ENCODE data around the gene TADA2A. TPM values are rescaled to one million over a fixed set of nuclear protein-coding genes. Genes with fewer than 3 reads are reported as not detected.

The TADA2A gene
- total and polyA plus RNA-seq, 2 of the 8 experiments (the other 6 are each of a cell fraction or from before 2014, with no cell fraction given), result 8.4 to 18.5 TPM

DNA sequence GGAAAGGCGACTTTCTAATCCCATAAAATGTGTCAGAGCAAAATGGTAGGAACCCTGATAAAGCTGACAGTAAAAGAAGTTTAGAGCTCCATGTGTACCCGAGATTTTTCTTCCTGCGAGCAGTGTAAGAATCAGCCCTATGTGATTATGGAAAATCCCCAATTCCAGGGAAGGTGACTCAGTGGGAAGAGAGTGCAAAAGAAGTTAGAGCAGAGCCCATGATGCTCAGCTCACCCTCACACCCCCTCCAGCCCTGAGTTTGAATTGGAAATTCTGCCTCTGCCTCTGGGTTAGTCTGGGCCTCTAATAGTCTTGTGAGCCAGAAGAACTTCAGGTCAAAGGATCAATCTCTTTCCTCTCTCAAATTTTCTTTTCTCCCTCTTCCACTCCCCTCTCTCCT lies 18.4 kb upstream of the TADA2A start:
- no peak overlapping the region for H3K23ac ChIP-seq (ENCODE audit: insufficient read length)
- WGBS, 2 experiments (ENCODE audit: extremely low coverage in 1 of 2, insufficient coverage in 1 of 2, insufficient read length in 1 of 2, insufficient replicate concordance in 2 of 2, low coverage in 1 of 2, low lambda C conversion rate in 2 of 2, missing lambda C conversion rate in 1 of 2), result 90% methylated on average over 3 of the region's 3 CpGs; no CpG with 5 or more reads in 1 of the 2 experiments
- no peak overlapping the region for H3K9ac ChIP-seq (replicated peaks in 1 of 4; ENCODE audit: extremely low read depth in 1 of 4, low read depth in 3 of 4, low read length in 3 of 4)
- no peak overlapping the region for H3K4me3 ChIP-seq (ENCODE audit: extremely low read depth in 1 of 4, insufficient read depth in 2 of 4, low read depth in 3 of 4, low read length in 4 of 4)
- H3K14ac ChIP-seq (ENCODE audit: insufficient read length), result no peak overlapping the region
- no peak overlapping the region for H2BK120ac ChIP-seq (replicated peaks; ENCODE audit: low read depth, low read length)
- no peaks in the 10 kb centered on the region for H3K4me1 ChIP-seq (replicated peaks in 1 of 4; ENCODE audit: control insufficient read depth in 3 of 4, insufficient read depth in 4 of 4, low read length in 3 of 4)
- H3K9me3 ChIP-seq (ENCODE audit: insufficient read depth in 2 of 2, low read depth in 1 of 2, low read length in 1 of 2), result no peaks in the 10 kb centered on the region
- FAIRE-seq, result no peak
- H3K79me1 ChIP-seq (ENCODE audit: low read depth, low read length), result no peaks in the 10 kb centered on the region
- H2BK20ac ChIP-seq (ENCODE audit: low read length), result no peak overlapping the region
- H3K36me3 ChIP-seq (ENCODE audit: control insufficient read depth in 2 of 4, insufficient read depth in 4 of 4, low read length in 3 of 4), result no peaks in the 10 kb centered on the region
- H3K18ac ChIP-seq (ENCODE audit: extremely low read depth, low read length), result no peak overlapping the region
- no peak overlapping the region for H3K27ac ChIP-seq (ENCODE audit: low read depth, low read length)
- no peak overlapping the region for H3K4me2 ChIP-seq (ENCODE audit: insufficient read depth in 1 of 2, low read depth in 2 of 2, low read length in 2 of 2)
- H3K56ac ChIP-seq (replicated peaks; ENCODE audit: insufficient read length, low read depth, low read length), result no peak overlapping the region
- H2BK15ac ChIP-seq (ENCODE audit: low read length), result no peak overlapping the region
- H2BK12ac ChIP-seq (ENCODE audit: low read depth, low read length), result no peak overlapping the region
- no peaks in the 10 kb centered on the region for H3K27me3 ChIP-seq (replicated peaks in 1 of 4; ENCODE audit: control insufficient read depth in 3 of 4, extremely low read depth in 1 of 4, insufficient read depth in 3 of 4, low read length in 3 of 4)
- H4K8ac ChIP-seq (ENCODE audit: extremely low read depth, insufficient read depth, low read length), result no peak overlapping the region
- no peak overlapping the region for H3K4ac ChIP-seq (replicated peaks; ENCODE audit: insufficient read length, low read depth, low read length)
- no peak overlapping the region for H4K5ac ChIP-seq (ENCODE audit: insufficient read length, low read depth, low read length)
- H2AFZ ChIP-seq (ENCODE audit: low read length), result no peak overlapping the region
- ChIA-PET CTCF (ENCODE audit: partially characterized antibody) (interaction anchor here (0.9 to 9.1 kb wide), 2 partner anchors 14 to 181 kb away, joined by 3 to 126 read pairs; partner anchors contain the start of gene C17orf78), POLR2A (ENCODE audit: partially characterized antibody) (interaction anchor here (2.5 kb wide), 1 partner anchor 19 kb away, joined by 7 read pairs; the partner anchor contains the start of genes ACACA and TADA2A)
- H4K20me1 ChIP-seq (replicated peaks in 1 of 2; ENCODE audit: control insufficient read depth in 1 of 2, insufficient read depth in 2 of 2, low read length in 2 of 2), result no peaks in the 10 kb centered on the region
- H3K23me2 ChIP-seq (ENCODE audit: low read depth, low read length), result no peaks in the 10 kb centered on the region
- no peak for DNase-seq (ENCODE audit: low read depth in 1 of 2, low spot score in 2 of 2)
- H3K79me2 ChIP-seq (ENCODE audit: control insufficient read depth in 1 of 2, insufficient read depth in 2 of 2, low read length in 2 of 2), result no peaks in the 10 kb centered on the region
- no peak overlapping the region for H2BK5ac ChIP-seq (ENCODE audit: low read depth, low read length)
- no peak overlapping the region for H4K91ac ChIP-seq (replicated peaks; ENCODE audit: insufficient read length, low read length)
- no peak overlapping the region for H2AK5ac ChIP-seq (ENCODE audit: low read depth, low read length)
- TF ChIP-seq SUZ12 (IDR thresholded peaks at IDR 0.05; ENCODE audit: low read length), result no peak
- TF ChIP-seq BACH1 (IDR thresholded peaks at IDR 0.05; ENCODE audit: low read length), result no peak
- no peak for TF ChIP-seq GTF2F1 (IDR thresholded peaks at IDR 0.05; ENCODE audit: borderline replicate concordance, low read depth, low read length)
- no peak for TF ChIP-seq GABPA (IDR thresholded peaks at IDR 0.05; ENCODE audit: borderline replicate concordance, insufficient read depth, low read length)
- TF ChIP-seq EP300 (IDR thresholded peaks at IDR 0.05; ENCODE audit: borderline replicate concordance in 1 of 2, low read depth in 2 of 2, low read length in 2 of 2), result no peak
- TF ChIP-seq FOSL1 (IDR thresholded peaks at IDR 0.05; ENCODE audit: insufficient read depth, low read depth, low read length), result no peak
- no peak for TF ChIP-seq CBX8 (IDR thresholded peaks at IDR 0.05; ENCODE audit: borderline replicate concordance, low read depth, low read length)
- TF ChIP-seq RBBP5 (IDR thresholded peaks at IDR 0.05; ENCODE audit: borderline replicate concordance, low read depth, low read length), result no peak
- no peak for TF ChIP-seq KDM1A (IDR thresholded peaks at IDR 0.05; ENCODE audit: borderline replicate concordance, low read length)
- TF ChIP-seq MAFK (IDR thresholded peaks at IDR 0.05; ENCODE audit: low read depth, low read length), result no peak
- TF ChIP-seq POLR2AphosphoS5 (IDR thresholded peaks at IDR 0.05; ENCODE audit: low read depth, low read length), result no peak
- TF ChIP-seq CREB1 (IDR thresholded peaks at IDR 0.05), result no peak
- no peak for TF ChIP-seq SIRT6 (IDR thresholded peaks at IDR 0.05; ENCODE audit: low read length)
- no peak for TF ChIP-seq EGR1 (IDR thresholded peaks at IDR 0.05; ENCODE audit: borderline replicate concordance, low read depth, low read length)
- no peak for TF ChIP-seq TEAD4 (IDR thresholded peaks at IDR 0.05; ENCODE audit: low read depth, low read length)
- no peak for TF ChIP-seq BCL11A (IDR thresholded peaks at IDR 0.05; ENCODE audit: low read depth in 2 of 2, low read length in 2 of 2)
